ENCODE data around the gene OR8B4. TPM values are rescaled to one million over a fixed set of nuclear protein-coding genes. Genes with fewer than 3 reads are reported as not detected.
"Not testable (repeated sequence)": the region's sequence is repeated elsewhere in the genome, so short reads cannot be mapped to it uniquely, and the experiment has no call there.

The OR8B4 gene
- total RNA-seq, 1 donor = not detected

DNA sequence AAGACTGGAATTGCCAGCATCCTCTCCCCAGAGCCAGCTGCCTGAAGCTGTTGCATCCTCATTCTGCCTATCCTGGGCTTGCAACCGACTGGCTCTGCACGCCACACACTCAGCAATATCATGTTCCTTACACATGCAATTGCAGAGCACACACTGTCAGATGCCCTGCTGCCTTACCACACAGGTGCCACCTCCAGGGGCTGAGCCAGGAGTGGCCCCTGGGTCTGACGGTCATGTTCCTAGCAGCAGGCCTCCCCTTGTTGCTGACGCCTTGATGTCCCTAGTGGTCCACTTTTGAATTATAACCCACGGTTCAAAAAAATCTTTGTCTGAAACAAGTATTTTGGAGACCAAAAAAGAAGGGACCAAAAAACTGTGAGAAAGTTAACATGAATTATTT is 39.3 kb upstream of the OR8B4 start:
- H3K4me3 ChIP-seq (ENCODE audit: low read depth, low read length) = no peak overlapping the region
- TF ChIP-seq, protein P1, sequence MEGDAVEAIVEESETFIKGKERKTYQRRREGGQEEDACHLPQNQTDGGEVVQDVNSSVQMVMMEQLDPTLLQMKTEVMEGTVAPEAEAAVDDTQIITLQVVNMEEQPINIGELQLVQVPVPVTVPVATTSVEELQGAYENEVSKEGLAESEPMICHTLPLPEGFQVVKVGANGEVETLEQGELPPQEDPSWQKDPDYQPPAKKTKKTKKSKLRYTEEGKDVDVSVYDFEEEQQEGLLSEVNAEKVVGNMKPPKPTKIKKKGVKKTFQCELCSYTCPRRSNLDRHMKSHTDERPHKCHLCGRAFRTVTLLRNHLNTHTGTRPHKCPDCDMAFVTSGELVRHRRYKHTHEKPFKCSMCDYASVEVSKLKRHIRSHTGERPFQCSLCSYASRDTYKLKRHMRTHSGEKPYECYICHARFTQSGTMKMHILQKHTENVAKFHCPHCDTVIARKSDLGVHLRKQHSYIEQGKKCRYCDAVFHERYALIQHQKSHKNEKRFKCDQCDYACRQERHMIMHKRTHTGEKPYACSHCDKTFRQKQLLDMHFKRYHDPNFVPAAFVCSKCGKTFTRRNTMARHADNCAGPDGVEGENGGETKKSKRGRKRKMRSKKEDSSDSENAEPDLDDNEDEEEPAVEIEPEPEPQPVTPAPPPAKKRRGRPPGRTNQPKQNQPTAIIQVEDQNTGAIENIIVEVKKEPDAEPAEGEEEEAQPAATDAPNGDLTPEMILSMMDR (IDR thresholded peaks at IDR 0.05; ENCODE audit: insufficient read depth, low read length) = no peak
- no peak for DNase-seq (ENCODE audit: low read depth)

DNA sequence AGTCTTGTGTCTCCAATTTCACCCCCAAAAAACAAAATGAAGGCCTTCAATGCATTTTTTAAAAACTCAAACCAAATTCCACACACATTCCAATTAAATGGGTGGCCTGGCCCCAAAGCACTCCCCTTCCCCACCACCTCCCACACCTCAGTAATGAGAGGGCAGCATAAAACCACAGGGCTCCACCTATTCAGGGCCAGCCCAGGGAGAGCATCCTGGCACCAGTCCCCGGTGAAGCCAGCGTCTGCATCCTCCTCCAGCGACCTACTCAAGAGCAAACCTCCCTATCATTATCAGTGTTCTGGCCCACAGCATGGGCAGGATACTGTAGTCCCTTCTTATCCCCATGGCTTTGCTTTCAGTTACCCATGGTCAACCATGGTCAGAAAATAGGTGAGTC is 38.7 kb upstream of the OR8B4 start:
- TF ChIP-seq, protein P1 (IDR thresholded peaks at IDR 0.05; ENCODE audit: insufficient read depth, low read length) = no peak
- no peak for DNase-seq (ENCODE audit: low read depth)
- H3K4me3 ChIP-seq (ENCODE audit: low read depth, low read length) = no peak overlapping the region

DNA sequence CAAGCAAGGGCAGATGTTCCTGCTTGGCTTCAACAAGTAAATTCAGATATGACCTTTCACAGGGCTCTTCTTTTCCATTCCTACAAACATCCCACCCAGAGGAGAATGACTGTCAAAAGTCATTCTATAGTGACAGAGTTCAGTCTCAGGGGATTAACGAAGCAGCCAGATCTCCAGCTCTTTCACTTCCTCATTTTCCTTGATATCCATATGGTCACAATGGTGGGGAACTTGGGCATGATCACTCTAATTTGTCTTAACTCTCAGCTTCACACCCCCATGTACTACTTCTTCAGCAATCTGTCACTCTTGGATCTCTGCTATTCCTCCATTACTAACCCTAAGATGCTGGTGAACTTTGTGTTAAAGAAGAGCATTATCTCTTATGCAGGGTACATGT is 35.8 kb upstream of the OR8B4 start:
- H3K4me3 ChIP-seq (ENCODE audit: low read depth, low read length) = no peak overlapping the region
- TF ChIP-seq, protein P1 (IDR thresholded peaks at IDR 0.05; ENCODE audit: insufficient read depth, low read length) = no peak
- no peak for DNase-seq (ENCODE audit: low read depth)

DNA sequence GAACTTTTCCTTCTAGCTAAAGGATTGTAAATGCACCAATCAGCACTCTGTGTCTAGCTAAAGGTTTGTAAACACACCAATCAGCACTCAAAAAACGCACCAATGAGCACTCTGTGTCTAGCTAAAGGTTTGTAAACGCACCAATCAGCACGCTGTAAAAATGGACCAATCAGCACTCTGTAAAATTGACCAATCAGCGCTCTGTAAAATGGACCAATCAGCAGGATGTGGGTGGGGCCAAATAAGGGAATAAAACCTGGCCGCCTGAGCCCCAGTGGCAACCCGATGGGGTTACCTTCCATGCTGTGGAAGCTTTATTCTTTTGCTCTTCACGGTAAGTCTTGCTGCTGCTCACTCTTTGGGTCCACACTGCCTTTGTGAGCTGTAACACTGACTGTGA is 34.7 kb upstream of the OR8B4 start:
- DNase-seq (ENCODE audit: low read depth); H3K4me3 ChIP-seq (ENCODE audit: low read depth, low read length): not testable (repeated sequence)

DNA sequence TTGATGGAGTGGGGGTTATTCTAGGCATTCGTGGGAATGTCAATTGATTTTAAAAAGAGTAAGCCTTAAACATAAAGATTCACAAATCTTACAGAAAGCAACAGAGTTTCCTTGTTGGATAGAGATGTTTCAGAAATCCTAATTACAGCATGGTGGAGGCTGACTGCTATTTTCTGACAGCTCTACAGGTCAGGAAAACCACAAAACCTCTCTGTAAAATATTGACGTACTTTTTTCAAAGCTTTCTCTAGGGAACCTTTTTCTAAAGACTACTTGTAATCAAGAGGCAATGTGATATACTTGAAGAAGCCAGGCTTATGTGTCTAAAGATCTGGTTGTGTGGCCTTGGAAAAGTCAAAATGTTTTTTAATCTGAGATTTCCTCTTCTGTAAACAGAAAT is 29.9 kb upstream of the OR8B4 start:
- no peak for DNase-seq (ENCODE audit: low read depth)
- H3K4me3 ChIP-seq (ENCODE audit: low read depth, low read length) = no peak overlapping the region
- TF ChIP-seq, protein P1 (IDR thresholded peaks at IDR 0.05; ENCODE audit: insufficient read depth, low read length) = no peak

DNA sequence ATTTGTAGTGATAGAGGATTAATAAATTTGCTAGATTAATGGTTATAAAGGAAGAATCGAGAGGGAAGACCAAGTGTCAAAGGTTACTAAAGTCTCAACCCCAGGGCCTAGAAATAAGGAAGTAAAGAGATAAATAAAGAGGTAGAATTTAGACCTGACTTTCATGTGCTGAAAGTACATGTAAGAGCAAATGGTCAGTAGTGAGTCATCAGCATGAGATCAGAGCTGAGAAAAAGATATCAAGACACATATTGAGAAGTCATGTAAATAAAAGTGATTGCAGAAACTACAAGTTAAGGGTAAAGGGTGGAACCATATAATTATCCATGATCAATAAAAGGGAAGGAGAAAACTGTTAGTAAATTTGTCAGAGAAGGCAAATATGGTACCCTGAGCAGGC is 22.2 kb upstream of the OR8B4 start:
- DNase-seq (ENCODE audit: low read depth) = no peak
- TF ChIP-seq, protein P1 (IDR thresholded peaks at IDR 0.05; ENCODE audit: insufficient read depth, low read length) = no peak
- H3K4me3 ChIP-seq (ENCODE audit: low read depth, low read length) = no peak overlapping the region

DNA sequence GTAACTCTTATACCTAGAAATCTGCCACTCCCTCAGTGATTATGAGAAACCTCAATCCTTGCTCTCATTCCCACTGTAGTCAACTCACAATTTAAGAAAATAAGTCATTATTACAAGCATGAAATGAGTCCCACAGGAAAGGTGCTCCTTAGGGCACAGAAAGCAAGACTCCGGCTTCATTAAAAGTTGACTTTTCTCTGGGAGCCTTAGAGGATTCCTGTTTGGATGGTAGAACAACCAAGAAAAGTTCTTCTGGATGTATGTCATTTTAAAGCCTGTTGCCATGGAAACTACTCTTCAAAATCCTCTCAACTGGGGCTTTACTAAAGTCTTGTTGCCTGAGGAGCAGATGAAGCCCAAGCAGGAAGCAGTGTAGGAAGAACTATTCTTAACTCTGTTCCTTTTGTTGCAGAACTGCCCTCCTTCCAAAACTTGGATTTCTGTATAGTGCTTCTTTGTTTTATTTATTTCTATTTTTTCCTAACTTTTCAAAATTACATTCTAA is 21.0 kb upstream of the OR8B4 start, which contains the start of gene OR8B8:
TSS of gene OR8B8 (minus strand) at position 51 of the 505 bp plus-strand sequence. CDS start 4,611 bp downstream, outside the sequence.
- DNase-seq (ENCODE audit: low read depth) = no peak
- TF ChIP-seq, protein P1 (IDR thresholded peaks at IDR 0.05; ENCODE audit: insufficient read depth, low read length) = no peak
- no peak within 1 kb of the TSS for H3K4me3 ChIP-seq (ENCODE audit: low read depth, low read length)

All from fibroblast of the aortic adventitia (primary cell).